ENCODE measurements around the gene TRIM45. TPM values are rescaled to one million over a fixed set of nuclear protein-coding genes. Genes with fewer than 3 reads are reported as not detected.

TRIM45 gene
- total RNA-seq, 1 donor from 2014 or later: 2.5 TPM

GRCh38 chr1:117098287-117098890 lies 23.2 kb downstream of the TRIM45 start:
- DNase-seq (ENCODE audit: low read depth): no peak
- no peaks in the 10 kb centered on the region for H3K27me3 Mint-ChIP-seq (ENCODE audit: low read depth, unreplicated experiment)
- no peak overlapping the region for H3K27ac Mint-ChIP-seq (ENCODE audit: unreplicated experiment)
- TF ChIP-seq EZH2 (IDR thresholded peaks at IDR 0.05; ENCODE audit: insufficient read depth, low read length) (no peak), CTCF (IDR thresholded peaks at IDR 0.05; ENCODE audit: insufficient read depth, low read depth, low read length) (no peak)
- H2AFZ ChIP-seq (ENCODE audit: low read depth, low read length): no peak overlapping the region
- no peaks in the 10 kb centered on the region for H3K27me3 ChIP-seq (ENCODE audit: insufficient read depth, low read length)
- H3K4me1 ChIP-seq (ENCODE audit: insufficient read depth, low read length): peaks cover 30% of the 10 kb centered on the region
- H3K4me2 ChIP-seq (ENCODE audit: low read length): no peak overlapping the region
- peaks cover 11% of the 10 kb centered on the region for H3K36me3 Mint-ChIP-seq (ENCODE audit: low read depth, unreplicated experiment)
- H4K20me1 ChIP-seq (ENCODE audit: insufficient read depth, low read length): no peaks in the 10 kb centered on the region
- H3K9me3 Mint-ChIP-seq (ENCODE audit: unreplicated experiment): no peaks in the 10 kb centered on the region
- no peaks in the 10 kb centered on the region for H3K79me2 ChIP-seq (ENCODE audit: insufficient read depth, low read length)
- H3K4me3 Mint-ChIP-seq (ENCODE audit: unreplicated experiment): no peak overlapping the region
- peaks cover 12% of the 10 kb centered on the region for H3K4me1 Mint-ChIP-seq (ENCODE audit: low read depth, unreplicated experiment)
- no peak overlapping the region for H3K9ac ChIP-seq (ENCODE audit: low read length)
- H3K36me3 ChIP-seq (ENCODE audit: insufficient read depth, low read length): peaks cover 18% of the 10 kb centered on the region
- FAIRE-seq: no peak
- no peak overlapping the region for H3K4me3 ChIP-seq (ENCODE audit: insufficient read depth, low read depth, low read length)
- H3K27ac ChIP-seq (ENCODE audit: low read depth, low read length): no peak overlapping the region
- H3K9me3 ChIP-seq (ENCODE audit: insufficient read depth, low read depth, low read length): no peaks in the 10 kb centered on the region

- H3K4me3 Mint-ChIP-seq (ENCODE audit: unreplicated experiment): no peak overlapping the region
These were observed 24.1 kb downstream of the TRIM45 start for GRCh38 chr1:117097443-117097842.

More at GRCh38 chr1:117097443-117097842, 24.1 kb downstream of the TRIM45 start:
- peak; percentile 63 for DNase-seq (ENCODE audit: low read depth)
- peak overlapping the region; percentile 49 for H3K9ac ChIP-seq (ENCODE audit: low read length)
- H3K4me1 ChIP-seq (ENCODE audit: insufficient read depth, low read length): peaks cover 37% of the 10 kb centered on the region
- H3K9me3 ChIP-seq (ENCODE audit: insufficient read depth, low read depth, low read length): no peaks in the 10 kb centered on the region
- H3K27ac ChIP-seq (ENCODE audit: low read depth, low read length): peak overlapping the region; percentile 66
- TF ChIP-seq CTCF (IDR thresholded peaks at IDR 0.05; ENCODE audit: insufficient read depth, low read depth, low read length) (no peak), EZH2 (IDR thresholded peaks at IDR 0.05; ENCODE audit: insufficient read depth, low read length) (no peak)
- peaks cover 15% of the 10 kb centered on the region for H3K36me3 ChIP-seq (ENCODE audit: insufficient read depth, low read length)
- Mint-ChIP-seq H3K9me3 (ENCODE audit: unreplicated experiment) (no peaks in the 10 kb centered on the region), H3K36me3 (ENCODE audit: low read depth, unreplicated experiment) (peaks cover 11% of the 10 kb centered on the region), H3K4me1 (ENCODE audit: low read depth, unreplicated experiment) (peaks cover 22% of the 10 kb centered on the region), H3K27me3 (ENCODE audit: low read depth, unreplicated experiment) (no peaks in the 10 kb centered on the region), H3K27ac (ENCODE audit: unreplicated experiment) (peak overlapping the region; percentile 83)
- H4K20me1 ChIP-seq (ENCODE audit: insufficient read depth, low read length): no peaks in the 10 kb centered on the region
- no peak overlapping the region for H3K4me3 ChIP-seq (ENCODE audit: insufficient read depth, low read depth, low read length)
- FAIRE-seq: no peak
- H2AFZ ChIP-seq (ENCODE audit: low read depth, low read length): no peak overlapping the region
- no peaks in the 10 kb centered on the region for H3K27me3 ChIP-seq (ENCODE audit: insufficient read depth, low read length)
- H3K79me2 ChIP-seq (ENCODE audit: insufficient read depth, low read length): no peaks in the 10 kb centered on the region
- peak overlapping the region; percentile 51 for H3K4me2 ChIP-seq (ENCODE audit: low read length)

All from astrocyte (in vitro differentiated cells and primary cell).